HG02943 (cell line): ENCODE results near the gene ANLN.
"Not testable (repeated sequence)": the region's sequence is repeated elsewhere in the genome, so short reads cannot be mapped to it uniquely, and the experiment has no call there.

ENCODE experiments used
- ATAC-seq: cut with Tn5 transposase; IDR thresholded peaks from one replicate; pipeline ENCODE4 v1.9.1; 2021; ENCODE audit warnings: mild to moderate bottlenecking, low read depth, moderate library complexity; ENCODE audit not compliant: unreplicated experiment

Gene ANLN

DNA sequence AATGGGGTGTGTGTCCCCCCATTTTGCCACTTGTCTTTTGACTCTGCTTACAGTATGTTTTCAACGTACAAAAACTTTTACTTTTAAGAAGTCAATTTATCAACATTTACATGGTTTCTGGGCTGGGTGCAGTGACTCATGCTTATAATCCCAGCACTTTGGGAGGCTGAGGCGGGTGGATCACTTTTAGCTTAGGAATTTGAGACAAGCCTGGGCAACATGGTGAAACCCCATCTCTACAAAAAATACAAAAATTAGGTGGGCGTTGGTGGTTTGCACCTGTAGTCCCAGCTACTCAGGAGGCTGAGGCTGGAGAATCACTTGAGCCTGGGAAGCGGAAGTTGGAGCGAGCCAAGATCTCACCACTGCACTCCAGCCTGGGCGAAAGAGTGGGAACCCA, 107.5 kb downstream of the ANLN start:
- not testable (repeated sequence) for ATAC-seq

DNA sequence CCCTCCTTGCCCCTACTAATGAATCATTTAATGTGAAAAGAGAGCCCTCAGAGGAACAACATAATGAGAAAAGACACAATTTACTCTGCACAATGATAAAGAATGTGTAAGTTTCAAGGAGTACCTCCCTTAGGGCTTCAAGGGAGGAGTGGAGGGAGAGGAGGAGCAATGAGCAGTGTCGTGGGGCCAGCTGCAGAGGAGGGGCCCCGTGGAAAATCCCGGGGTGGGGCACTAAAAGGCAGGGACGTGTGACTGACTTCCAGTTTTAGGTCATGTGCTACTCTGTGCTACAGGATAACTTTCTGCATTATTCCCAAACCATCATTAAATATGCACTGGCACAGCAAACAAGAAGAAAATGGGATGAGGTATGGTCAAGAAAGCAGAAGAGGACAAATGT, 108.1 kb downstream of the ANLN start:
- no peak for ATAC-seq
